HepG2 (cell line): ENCODE data around the gene SUDS3. TPM values are rescaled to one million over a fixed set of nuclear protein-coding genes. Genes with fewer than 3 reads are reported as not detected.
A peak's percentile ranks its signal among the peaks of the same experiment; 100 is the strongest.

Experiments
- ASH2L ChIP-seq: fragments of 300-600, 200-600 bp; sonication (generic); IDR thresholded peaks from 2 replicates; pipeline ENCODE4 v1.7.0; 2017; ENCODE audit warnings: low read depth, mild to moderate bottlenecking, moderate library complexity, mixed read lengths, low read length; ENCODE audit not compliant: insufficient read length
- EEA1 ChIP-seq: sonication (generic); formaldehyde crosslinking; IDR thresholded peaks from 2 replicates; pipeline ENCODE4 v1.5.1; 2020; ENCODE audit warnings: mild to moderate bottlenecking, missing genetic modification reagents, borderline replicate concordance
- EHMT2 ChIP-seq: fragments of 200-600 bp; sonication (generic); IDR thresholded peaks from 2 replicates; pipeline ENCODE4 v1.7.0; 2017; ENCODE audit warnings: antibody characterized with exemption, low read depth, low read length, borderline replicate concordance
- FLYWCH1 ChIP-seq: sonication (generic); formaldehyde crosslinking; IDR thresholded peaks from 2 replicates; pipeline ENCODE4 v1.8.1; 2023; ENCODE audit warnings: mild to moderate bottlenecking, missing genetic modification reagents
- NFE2 ChIP-seq: sonication (generic); formaldehyde crosslinking; IDR thresholded peaks from 2 replicates; pipeline ENCODE4 v1.4.0; 2020; ENCODE audit warnings: missing genetic modification reagents
- NFIB ChIP-seq: sonication (generic); formaldehyde crosslinking; IDR thresholded peaks from 2 replicates; pipeline ENCODE4 v1.9.0; 2021; ENCODE audit warnings: missing genetic modification reagents, mild to moderate bottlenecking, borderline replicate concordance
- RNF2 ChIP-seq: fragments of 450-650 bp; conservative IDR thresholded peaks from 2 replicates; pipeline ENCODE4 v1.6.1; 2016; ENCODE audit warnings: low read depth
- RXRA ChIP-seq: sonication (generic); formaldehyde crosslinking; IDR thresholded peaks from 2 replicates; pipeline ENCODE4 v1.5.1; 2020; ENCODE audit warnings: missing genetic modification reagents
- SIX1 ChIP-seq: sonication (generic); formaldehyde crosslinking; IDR thresholded peaks from 2 replicates; pipeline ENCODE4 v1.4.0; 2020; ENCODE audit warnings: missing genetic modification reagents, borderline replicate concordance
- SUZ12 ChIP-seq: fragments of 150-350 bp; IDR thresholded peaks from 2 replicates; pipeline ENCODE4 v1.6.1; 2014; ENCODE audit warnings: low read depth, low read length
- ZFP82 ChIP-seq: sonication (generic); formaldehyde crosslinking; IDR thresholded peaks from 2 replicates; pipeline ENCODE4 v1.5.1; 2020; ENCODE audit warnings: mild to moderate bottlenecking, missing genetic modification reagents, borderline replicate concordance
- ZNF180 ChIP-seq: sonication (generic); formaldehyde crosslinking; IDR thresholded peaks from 2 replicates; pipeline ENCODE4 v1.4.0; 2020; ENCODE audit warnings: low read depth, missing genetic modification reagents, borderline replicate concordance
- ZNF205 ChIP-seq: IDR thresholded peaks from 2 replicates; pipeline ENCODE4 v1.6.1; 2018; ENCODE audit warnings: missing biosample characterization, missing genetic modification reagents
- ZNF501 ChIP-seq: sonication (generic); formaldehyde crosslinking; IDR thresholded peaks from 2 replicates; pipeline ENCODE4 v1.5.1; 2020; ENCODE audit warnings: mild to moderate bottlenecking, moderate library complexity, missing genetic modification reagents
- ZNF550 ChIP-seq: sonication (generic); formaldehyde crosslinking; IDR thresholded peaks from 2 replicates; pipeline ENCODE4 v1.4.0; 2020; ENCODE audit warnings: mild to moderate bottlenecking, missing genetic modification reagents, borderline replicate concordance
- ZNF629 ChIP-seq: sonication (generic); formaldehyde crosslinking; conservative IDR thresholded peaks from 2 replicates; pipeline ENCODE4 v1.5.0; 2020; ENCODE audit warnings: missing genetic modification reagents
- polyA plus RNA-seq, 8 experiments: library from polyadenylated mRNA; depleted of rRNA in 3 of 8; stranded (reverse) in 7 of 8; unstranded in 1 of 8; fragments of >200 nt; fragmentation: Illumina TruSeq in 4 of 8; extraction: Trizol in 4 of 8; gene quantifications; 2 replicates each; pipeline versions ENCODE4 v1.2.1 to v1.2.3, GENCODE V29; 2011 to 2016; ENCODE audit warnings: low read depth in 4 of 8, missing spikeins in 1 of 8, mixed read lengths in 1 of 8; ENCODE audit not compliant: insufficient read depth in 1 of 8
- total RNA-seq, 5 experiments: library from RNA; depleted of rRNA; stranded (reverse); fragments of >200 nt; fragmentation: Illumina TruSeq; extraction: Trizol; gene quantifications; 2 replicates each; pipeline ENCODE4 v1.2.3, GENCODE V29; 2016; ENCODE audit warnings: low read depth in 1 of 5
- TF ChIP-seq, protein P1 (sequence below): sonication (generic); formaldehyde crosslinking; conservative IDR thresholded peaks from 2 replicates; pipeline ENCODE4 v1.4.0; 2020; ENCODE audit warnings: missing genetic modification reagents
- TF ChIP-seq, protein P2 (sequence below): sonication (generic); formaldehyde crosslinking; IDR thresholded peaks from 2 replicates; pipeline ENCODE4 v1.5.1; 2020; ENCODE audit warnings: missing genetic modification reagents, mild to moderate bottlenecking, borderline replicate concordance
- TF ChIP-seq, protein P3 (sequence below): sonication (generic); formaldehyde crosslinking; IDR thresholded peaks from 2 replicates; pipeline ENCODE4 v1.4.0; 2020; ENCODE audit warnings: missing genetic modification reagents
- TF ChIP-seq, protein P4 (sequence below): sonication (generic); formaldehyde crosslinking; IDR thresholded peaks from 2 replicates; pipeline ENCODE4 v1.9.0; 2021; ENCODE audit warnings: missing genetic modification reagents, borderline replicate concordance

SUDS3 gene
- total and polyA plus RNA-seq, 2 of the 13 experiments (the other 11 are each of a cell fraction or from before 2014, with no cell fraction given): 20.2 to 33.1 TPM

DNA sequence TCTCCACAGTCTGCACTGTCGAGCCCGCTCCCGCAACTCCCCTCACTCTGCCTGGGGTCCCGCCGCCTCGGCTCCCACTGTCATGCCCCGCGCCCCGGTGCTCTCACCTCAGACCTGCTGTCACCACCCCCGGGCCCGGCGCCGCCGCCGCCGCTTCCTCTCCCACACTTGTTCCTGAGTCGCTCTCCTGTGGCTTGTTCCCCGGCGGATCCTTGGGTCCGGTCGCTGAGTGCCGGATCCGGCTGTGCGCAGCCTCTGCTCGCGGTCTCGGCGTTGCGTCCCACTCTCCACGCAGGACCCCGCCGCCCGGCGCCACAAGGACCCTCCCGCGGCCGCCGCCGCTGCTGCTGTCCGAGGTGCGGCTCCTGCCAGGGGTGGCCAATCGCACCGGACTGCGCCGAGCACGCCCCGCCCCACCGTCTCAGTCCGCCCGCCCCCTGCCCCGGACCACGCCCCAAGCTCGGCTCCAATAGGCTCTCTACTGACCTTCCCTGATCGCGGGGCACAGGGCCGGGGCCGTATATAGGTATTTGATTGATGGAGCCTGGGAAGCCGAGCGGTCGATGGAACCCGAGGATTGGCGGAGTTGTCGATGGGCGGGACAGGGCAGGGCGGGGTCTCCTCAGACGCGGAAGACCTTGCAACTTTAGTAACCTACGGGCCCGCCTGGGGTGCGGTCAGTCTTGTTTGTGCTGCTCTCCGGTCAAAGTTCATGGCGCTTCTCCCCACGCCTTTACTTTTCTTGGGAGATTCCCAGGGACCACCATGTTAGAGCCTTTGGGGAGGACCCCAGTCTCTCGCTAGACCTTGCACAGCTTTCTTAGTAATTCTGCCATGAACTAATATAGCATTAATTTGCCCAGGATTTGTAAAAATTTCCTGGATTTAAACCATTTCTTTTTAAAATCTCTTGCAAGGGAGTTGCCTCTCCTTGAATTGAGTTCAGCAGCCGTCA lies 3.5 kb upstream of the SUDS3 start, which contains the start of gene TAOK3 (continued):
- TF ChIP-seq SIX1 (CRISPR knock-in tag): 0 out of 2 replicates have a peak, but pooled peaks have one; percentile 2
- TF ChIP-seq ZNF501 (CRISPR knock-in tag): 0 out of 2 replicates have a peak, but pooled peaks have one; percentile 37
- TF ChIP-seq ZNF205 (CRISPR knock-in tag): 0 out of 2 replicates have a peak, but pooled peaks have one; percentile 1
- no peak for TF ChIP-seq ZNF629 (CRISPR knock-in tag)
- TF ChIP-seq, protein P1, sequence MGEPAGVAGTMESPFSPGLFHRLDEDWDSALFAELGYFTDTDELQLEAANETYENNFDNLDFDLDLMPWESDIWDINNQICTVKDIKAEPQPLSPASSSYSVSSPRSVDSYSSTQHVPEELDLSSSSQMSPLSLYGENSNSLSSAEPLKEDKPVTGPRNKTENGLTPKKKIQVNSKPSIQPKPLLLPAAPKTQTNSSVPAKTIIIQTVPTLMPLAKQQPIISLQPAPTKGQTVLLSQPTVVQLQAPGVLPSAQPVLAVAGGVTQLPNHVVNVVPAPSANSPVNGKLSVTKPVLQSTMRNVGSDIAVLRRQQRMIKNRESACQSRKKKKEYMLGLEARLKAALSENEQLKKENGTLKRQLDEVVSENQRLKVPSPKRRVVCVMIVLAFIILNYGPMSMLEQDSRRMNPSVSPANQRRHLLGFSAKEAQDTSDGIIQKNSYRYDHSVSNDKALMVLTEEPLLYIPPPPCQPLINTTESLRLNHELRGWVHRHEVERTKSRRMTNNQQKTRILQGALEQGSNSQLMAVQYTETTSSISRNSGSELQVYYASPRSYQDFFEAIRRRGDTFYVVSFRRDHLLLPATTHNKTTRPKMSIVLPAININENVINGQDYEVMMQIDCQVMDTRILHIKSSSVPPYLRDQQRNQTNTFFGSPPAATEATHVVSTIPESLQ: no peak
- TF ChIP-seq, protein P2, sequence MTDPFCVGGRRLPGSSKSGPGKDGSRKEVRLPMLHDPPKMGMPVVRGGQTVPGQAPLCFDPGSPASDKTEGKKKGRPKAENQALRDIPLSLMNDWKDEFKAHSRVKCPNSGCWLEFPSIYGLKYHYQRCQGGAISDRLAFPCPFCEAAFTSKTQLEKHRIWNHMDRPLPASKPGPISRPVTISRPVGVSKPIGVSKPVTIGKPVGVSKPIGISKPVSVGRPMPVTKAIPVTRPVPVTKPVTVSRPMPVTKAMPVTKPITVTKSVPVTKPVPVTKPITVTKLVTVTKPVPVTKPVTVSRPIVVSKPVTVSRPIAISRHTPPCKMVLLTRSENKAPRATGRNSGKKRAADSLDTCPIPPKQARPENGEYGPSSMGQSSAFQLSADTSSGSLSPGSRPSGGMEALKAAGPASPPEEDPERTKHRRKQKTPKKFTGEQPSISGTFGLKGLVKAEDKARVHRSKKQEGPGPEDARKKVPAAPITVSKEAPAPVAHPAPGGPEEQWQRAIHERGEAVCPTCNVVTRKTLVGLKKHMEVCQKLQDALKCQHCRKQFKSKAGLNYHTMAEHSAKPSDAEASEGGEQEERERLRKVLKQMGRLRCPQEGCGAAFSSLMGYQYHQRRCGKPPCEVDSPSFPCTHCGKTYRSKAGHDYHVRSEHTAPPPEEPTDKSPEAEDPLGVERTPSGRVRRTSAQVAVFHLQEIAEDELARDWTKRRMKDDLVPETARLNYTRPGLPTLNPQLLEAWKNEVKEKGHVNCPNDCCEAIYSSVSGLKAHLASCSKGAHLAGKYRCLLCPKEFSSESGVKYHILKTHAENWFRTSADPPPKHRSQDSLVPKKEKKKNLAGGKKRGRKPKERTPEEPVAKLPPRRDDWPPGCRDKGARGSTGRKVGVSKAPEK: no peak
- no peak for TF ChIP-seq RNF2
- TF ChIP-seq EEA1 (CRISPR knock-in tag): 0 out of 2 replicates have a peak, but pooled peaks have one; percentile 63
- TF ChIP-seq, protein P3, sequence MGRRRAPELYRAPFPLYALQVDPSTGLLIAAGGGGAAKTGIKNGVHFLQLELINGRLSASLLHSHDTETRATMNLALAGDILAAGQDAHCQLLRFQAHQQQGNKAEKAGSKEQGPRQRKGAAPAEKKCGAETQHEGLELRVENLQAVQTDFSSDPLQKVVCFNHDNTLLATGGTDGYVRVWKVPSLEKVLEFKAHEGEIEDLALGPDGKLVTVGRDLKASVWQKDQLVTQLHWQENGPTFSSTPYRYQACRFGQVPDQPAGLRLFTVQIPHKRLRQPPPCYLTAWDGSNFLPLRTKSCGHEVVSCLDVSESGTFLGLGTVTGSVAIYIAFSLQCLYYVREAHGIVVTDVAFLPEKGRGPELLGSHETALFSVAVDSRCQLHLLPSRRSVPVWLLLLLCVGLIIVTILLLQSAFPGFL (CRISPR knock-in tag): no peak
- TF ChIP-seq, protein P4, sequence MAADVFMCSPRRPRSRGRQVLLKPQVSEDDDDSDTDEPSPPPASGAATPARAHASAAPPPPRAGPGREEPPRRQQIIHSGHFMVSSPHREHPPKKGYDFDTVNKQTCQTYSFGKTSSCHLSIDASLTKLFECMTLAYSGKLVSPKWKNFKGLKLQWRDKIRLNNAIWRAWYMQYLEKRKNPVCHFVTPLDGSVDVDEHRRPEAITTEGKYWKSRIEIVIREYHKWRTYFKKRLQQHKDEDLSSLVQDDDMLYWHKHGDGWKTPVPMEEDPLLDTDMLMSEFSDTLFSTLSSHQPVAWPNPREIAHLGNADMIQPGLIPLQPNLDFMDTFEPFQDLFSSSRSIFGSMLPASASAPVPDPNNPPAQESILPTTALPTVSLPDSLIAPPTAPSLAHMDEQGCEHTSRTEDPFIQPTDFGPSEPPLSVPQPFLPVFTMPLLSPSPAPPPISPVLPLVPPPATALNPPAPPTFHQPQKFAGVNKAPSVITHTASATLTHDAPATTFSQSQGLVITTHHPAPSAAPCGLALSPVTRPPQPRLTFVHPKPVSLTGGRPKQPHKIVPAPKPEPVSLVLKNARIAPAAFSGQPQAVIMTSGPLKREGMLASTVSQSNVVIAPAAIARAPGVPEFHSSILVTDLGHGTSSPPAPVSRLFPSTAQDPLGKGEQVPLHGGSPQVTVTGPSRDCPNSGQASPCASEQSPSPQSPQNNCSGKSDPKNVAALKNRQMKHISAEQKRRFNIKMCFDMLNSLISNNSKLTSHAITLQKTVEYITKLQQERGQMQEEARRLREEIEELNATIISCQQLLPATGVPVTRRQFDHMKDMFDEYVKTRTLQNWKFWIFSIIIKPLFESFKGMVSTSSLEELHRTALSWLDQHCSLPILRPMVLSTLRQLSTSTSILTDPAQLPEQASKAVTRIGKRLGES (CRISPR knock-in tag): no peak
- TF ChIP-seq NFIB (CRISPR knock-in tag): no peak
- TF ChIP-seq ZNF180: no peak
- no peak for TF ChIP-seq FLYWCH1 (CRISPR knock-in tag)
- TF ChIP-seq ZFP82 (CRISPR knock-in tag): no peak
- TF ChIP-seq EHMT2: no peak
- no peak for TF ChIP-seq NFE2 (CRISPR knock-in tag)
- TF ChIP-seq RXRA (CRISPR knock-in tag): no peak; the same call in 1 of the 2 replicates
- no peak for TF ChIP-seq SUZ12
- no peak for TF ChIP-seq ZNF550
- peak; percentile 86 for TF ChIP-seq ASH2L
